RCC 7860 (cell line): ENCODE data around the gene ALOXE3.
A peak's percentile ranks its signal among the peaks of the same experiment; 100 is the strongest.
"Not testable (repeated sequence)": the region's sequence is repeated elsewhere in the genome, so short reads cannot be mapped to it uniquely, and the experiment has no call there.

Experiments used
- DNase-seq: peaks from one replicate; pipeline ENCODE4 v3.0.0-alpha.2; 2015; ENCODE audit warnings: low spot score
- FAIRE-seq: peaks from 2 replicates; lab custom pipeline; 2012; peaks lifted over from hg19 to GRCh38; lab: Jason Lieb, UNC

ALOXE3 gene

DNA sequence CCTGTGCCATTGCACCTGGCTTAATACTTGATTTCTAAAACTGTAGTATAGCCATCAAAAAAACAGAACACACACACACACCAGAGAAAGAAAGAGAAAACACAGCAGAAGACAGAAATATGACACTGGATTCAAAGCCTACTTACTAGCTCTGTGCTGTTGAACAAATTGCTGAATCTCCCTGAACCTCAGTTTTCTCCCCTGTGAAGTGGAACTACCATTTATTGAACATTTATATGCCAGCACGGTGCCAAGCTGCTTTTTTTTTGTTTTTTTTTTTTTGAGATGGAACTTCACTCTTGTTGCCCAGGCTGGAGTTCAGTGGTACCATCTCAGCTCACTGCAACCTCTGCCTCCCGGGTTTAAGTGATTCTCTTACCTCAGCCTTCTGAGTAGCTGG, 17.6 kb downstream of the ALOXE3 start:
- no peak for FAIRE-seq

GRCh38 chr17:8100111-8100510, 18.2 kb downstream of the ALOXE3 start:
- FAIRE-seq: no peak
- DNase-seq: no peak

More for the DNA sequence above, 17.6 kb downstream of the ALOXE3 start:
- DNase-seq: no peak

DNA sequence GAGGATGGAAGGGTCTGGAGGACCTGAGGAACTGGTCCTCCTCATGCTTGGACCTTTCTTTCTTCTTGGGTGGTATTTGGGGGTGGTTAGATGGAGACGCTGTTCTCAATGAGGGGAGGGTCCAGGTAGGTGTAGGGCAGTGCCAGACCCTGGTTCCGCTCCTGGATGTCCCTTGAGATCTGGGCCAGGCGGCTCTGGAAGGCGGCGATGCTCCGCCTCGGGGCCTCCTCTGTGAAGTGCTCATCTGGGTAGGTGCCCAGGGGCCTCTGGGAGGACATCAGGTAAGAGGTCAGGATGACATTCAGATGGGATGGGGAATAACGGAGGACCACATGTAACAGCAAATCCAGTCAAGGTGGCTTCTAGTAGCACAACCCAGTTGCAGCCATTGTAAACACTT, 21.8 kb downstream of the ALOXE3 start:
- FAIRE-seq: no peak
- DNase-seq: no peak

DNA sequence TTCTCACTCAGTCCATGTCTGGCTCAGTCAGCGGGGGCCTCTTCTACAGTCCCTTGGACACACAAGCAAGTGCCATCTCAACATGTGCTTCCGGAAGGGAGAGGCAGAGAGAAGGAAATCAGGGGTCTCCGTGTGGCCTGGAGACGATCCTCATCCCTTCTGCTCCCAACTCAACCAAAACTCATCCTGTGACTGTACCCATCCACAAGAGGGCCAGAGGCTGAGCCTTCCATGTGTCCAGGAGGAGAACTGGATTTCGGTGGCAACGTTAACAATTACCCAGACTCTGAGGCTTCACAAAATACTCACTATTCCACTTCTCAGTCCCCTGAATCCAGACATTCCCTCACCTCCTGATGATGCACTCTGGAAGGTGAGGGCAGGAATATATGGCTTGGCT, 23.0 kb downstream of the ALOXE3 start:
- DNase-seq: no peak
- no peak for FAIRE-seq

DNA sequence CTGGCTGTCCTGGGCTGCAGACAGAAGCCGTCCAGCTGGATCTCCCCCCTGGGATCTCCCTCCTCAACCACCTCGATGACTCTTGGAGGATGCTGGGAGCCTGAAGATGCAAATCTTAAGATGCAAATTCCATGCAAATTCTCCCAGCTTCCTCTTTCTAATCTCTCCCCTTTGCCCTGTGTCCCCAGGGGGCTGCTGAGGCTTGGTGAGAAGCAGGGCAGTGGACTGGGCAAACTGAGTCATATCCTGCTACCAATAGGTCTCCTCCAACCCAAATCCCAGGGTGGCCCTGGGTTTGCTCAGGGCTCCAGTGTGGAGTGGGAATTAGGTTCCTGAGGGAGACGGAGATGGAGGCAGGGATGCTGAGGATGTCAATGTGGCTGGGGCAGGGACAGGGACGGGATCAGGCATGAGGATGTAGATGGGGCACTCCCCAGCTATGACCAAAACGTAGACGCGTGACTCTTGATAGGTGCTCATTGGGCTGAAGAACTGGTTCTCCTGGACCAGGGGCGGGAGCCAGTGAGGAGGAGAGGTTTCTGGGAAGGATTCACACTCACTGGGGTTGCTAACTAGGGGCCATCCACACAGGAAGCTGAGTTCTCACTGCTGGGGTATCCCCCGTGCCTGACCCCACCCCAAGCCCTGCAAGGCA, 27.2 kb downstream of the ALOXE3 start:
- DNase-seq (no peak), FAIRE-seq (no peak)

GRCh38 chr17:8089728-8090127, 28.6 kb downstream of the ALOXE3 start:
- no peak for FAIRE-seq

DNA sequence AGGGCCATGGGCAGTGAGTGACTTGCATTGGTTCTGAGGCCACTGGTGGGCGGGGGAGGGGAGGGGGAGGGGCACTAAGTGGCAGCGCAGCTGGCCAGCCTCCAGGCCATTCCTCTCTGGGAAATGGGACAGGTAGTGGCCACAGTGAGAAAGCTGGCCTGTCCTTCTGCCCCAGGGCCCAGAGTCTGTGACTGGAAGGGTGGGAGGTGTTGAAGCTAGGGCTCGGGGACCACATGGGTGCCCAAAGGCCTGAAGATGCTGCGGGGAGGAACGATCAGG, 30.4 kb downstream of the ALOXE3 start:
- no peak for FAIRE-seq
- DNase-seq: no peak

More at GRCh38 chr17:8089728-8090127, 28.6 kb downstream of the ALOXE3 start:
- no peak for DNase-seq

DNA sequence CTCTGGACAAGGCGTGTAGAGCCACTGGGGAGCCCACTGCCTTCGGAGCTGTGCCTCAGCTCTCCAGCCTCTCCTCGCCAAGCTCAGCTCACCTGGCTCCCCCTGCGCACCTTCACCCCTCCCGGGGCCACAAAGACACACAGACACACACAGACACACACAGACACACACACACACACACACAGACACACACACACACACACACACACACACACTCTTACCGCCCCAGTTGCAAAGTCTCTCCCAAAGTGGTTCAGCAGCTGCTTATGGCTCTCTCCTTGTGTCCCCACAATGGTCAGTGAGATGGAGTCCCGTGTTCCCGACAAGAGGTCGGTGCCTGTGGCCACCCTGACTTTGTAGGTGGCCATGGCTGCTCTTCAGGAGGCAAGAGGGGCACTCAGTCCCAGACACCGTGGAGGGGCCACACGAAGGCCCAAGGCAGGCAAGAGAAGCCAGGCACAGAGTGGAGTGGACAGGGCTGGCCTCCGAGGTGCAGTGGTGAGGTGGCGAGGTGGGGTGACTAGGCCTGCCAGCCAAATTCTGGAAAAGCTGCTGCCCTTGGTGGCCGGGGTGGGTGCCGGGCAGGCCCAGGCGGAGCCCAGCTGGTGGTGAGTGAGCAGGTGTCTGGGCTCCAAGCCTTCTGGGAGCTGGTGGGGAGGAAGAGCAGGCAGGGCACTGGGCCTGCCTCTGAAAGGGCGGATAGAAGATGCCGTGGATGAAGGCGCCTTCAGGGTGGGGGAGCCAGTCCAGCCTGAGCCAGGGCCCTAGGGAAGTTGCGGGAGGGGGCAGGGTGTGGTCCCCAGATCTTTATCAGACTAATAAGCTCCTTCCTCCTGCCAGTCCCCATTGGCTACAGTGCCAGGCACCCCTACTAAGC, 31.0 kb downstream of the ALOXE3 start, which contains the start of gene ALOX12B:
TSS of gene ALOX12B (minus strand) at position 642 of the 877 bp plus-strand sequence. CDS start at position 368, 274 bp downstream.
- DNase-seq (no peak), FAIRE-seq (no peak)

DNA sequence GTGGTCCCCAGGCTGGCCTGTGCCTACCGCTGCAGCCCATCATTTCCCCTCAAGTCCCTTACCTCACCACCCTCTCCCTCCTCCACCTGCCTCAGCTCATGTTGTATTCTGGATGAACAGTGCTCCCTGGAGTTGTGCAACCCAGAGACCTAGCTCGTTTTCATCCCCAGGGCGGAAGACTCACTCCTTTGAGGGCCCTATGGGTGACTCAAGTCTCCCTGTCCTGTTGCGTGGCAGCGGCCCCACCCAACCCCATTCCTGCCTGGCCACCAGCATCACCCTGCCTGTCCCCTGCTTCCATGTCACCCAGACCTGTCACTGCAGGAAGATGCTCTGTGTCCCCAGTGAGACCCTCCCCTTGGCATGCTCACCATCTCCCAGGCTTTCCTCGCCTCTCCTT, 34.1 kb downstream of the ALOXE3 start:
- DNase-seq (no peak), FAIRE-seq (no peak)

- FAIRE-seq: no peak
Measured at GRCh38 chr17:8082292-8082691, 36.0 kb downstream of the ALOXE3 start.

DNA sequence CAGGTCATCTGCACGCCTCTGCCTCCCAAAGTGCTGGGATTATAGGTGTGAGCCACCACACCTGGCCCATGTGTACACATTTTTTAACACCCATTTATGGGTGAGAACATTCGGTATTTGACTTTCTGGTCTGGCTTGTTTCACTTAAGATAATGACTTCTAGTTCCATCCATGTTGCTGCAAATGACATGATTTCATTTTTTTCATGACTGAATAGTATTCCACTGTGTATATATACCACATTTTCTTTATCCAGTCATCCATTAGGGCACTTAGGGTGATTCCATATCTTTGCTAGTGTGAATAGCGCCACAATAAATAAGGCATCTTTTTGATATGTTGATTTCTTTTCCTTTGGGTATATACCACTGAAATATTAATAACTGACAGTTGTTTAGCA, 36.4 kb downstream of the ALOXE3 start:
- no peak for DNase-seq
- no peak for FAIRE-seq

More at GRCh38 chr17:8082292-8082691, 36.0 kb downstream of the ALOXE3 start:
- no peak for DNase-seq

DNA sequence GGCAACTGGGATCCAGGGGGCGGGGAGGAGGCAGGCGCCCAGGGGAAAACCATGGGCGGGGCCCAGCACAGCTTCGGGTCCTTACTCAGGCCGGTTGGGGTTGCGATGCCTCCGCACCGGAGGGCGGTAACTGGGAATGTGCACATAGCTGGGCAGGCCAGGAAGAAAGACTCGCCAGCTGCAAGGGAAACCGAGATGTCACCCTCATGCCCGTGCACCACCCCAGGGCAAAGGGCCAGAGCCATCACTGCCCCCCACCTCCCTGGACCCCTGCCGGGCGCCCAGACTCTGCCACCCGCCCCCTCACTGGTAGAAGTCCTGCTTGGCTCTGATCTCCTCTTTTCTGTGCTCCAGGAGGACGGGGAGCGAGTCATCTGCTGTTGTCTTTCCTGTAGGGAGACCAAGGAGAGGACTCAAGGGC, 37.5 kb downstream of the ALOXE3 start:
- DNase-seq (no peak), FAIRE-seq (no peak)

- no peak for FAIRE-seq
- no peak for DNase-seq
Measured at GRCh38 chr17:8080208-8080798, 38.0 kb downstream of the ALOXE3 start.

DNA sequence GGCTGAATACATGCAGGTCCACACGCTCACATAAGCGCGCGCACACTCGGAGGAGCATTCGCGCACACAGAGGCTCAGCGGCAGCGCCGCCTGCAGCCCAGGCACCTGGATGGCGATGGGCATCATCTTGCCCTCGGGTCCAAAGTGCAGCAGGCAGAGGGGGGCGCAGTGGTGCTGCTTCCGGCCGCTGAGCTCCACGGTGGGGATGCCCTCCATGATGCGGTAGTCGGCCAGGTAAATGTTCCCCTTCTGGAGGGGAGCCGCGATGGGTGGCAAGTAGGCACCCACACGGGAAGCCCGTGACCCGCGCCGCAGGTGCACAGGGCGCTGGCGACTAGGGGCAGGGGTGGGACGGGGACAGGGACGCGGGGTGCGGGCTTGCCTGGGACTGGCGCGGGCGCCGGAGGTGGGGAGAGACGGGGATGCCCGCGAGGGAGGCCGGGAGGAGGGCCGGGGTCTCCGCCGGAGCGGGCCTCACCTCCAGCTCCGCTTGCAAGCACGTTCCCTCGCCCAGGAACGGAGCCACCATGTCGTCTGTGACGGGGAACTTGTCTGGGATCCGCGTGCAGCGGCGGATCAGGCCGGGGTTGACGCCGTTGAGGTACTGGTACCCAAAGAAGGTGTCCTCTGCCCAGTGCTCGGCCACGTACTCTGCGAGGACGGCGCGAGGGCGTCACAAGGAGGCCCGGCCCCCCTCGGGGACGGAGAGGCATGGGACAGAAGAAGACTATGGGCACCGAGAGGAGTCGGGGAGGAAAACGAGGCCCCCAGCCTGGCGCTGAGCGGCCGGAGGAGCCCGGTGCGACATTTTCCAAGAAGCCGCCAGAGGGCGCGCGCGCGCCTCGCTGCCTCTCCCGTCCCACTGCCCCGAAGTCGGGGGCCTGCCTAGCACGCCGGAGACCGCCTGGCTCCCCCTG, 38.8 kb downstream of the ALOXE3 start:
- peak; percentile 29 for DNase-seq
- no peak for FAIRE-seq

GRCh38 chr17:8077939-8078338, 40.4 kb downstream of the ALOXE3 start:
- not testable (repeated sequence) for FAIRE-seq, DNase-seq

DNA sequence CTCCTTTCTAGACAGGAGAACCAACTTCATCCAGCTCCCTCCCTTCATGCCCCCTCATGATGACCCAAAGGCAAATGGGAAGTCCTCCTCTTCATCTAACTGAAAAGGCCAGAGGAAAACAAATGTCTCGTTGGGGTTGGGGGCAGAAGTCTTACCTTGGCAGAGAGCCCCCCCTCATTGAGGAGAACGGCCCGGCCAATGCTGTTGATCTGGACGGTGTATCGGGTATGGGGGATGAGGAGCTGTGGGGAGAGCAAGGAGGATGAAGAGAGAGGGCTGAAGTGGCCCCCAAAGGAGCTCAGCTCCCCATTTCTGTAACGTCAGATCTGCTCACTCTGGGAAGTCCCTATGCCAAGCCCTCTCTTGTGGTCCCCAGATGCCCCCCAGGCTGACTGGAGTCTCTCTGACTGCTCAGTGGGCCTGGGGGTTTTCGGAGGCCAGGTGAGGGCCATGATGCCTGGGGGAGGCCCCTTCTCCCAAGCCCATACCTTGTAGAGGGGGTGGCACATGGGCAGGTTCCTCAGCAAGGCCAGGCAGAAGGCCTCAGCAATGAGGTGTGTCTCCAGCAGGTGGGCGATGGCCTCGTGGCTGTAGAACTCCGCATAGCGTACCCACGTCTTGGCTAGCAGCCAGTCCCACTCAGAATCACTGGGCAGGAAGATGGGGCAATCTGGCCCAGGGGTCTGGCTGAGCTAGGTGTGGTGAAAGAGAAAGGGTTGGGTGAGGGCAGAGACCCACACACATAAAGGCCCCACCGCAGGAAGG, 41.6 kb downstream of the ALOXE3 start:
- no peak for FAIRE-seq
- DNase-seq: no peak

GRCh38 chr17:8075574-8076342, 42.6 kb downstream of the ALOXE3 start:
- FAIRE-seq: no peak
- DNase-seq: no peak

DNA sequence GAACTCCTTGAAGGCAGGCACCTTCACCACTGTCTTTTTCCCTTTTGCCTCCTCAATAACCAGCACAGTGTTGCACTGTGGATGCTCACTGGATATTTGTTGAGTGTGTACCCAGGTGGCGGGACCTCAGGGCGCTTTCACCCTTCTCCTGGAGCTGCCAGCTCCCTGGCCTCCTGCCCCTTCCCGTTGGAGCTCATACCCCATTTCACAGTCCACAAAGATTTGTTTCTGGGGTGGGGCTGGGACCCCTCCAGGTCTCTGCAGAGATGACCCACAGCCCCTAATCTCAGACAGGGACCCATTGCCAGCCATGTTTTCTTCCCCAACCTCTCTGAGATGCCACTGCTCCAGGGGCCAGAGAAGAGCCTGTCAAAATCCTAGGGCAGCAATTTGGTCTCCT, 43.2 kb downstream of the ALOXE3 start:
- FAIRE-seq (no peak), DNase-seq (no peak)

DNA sequence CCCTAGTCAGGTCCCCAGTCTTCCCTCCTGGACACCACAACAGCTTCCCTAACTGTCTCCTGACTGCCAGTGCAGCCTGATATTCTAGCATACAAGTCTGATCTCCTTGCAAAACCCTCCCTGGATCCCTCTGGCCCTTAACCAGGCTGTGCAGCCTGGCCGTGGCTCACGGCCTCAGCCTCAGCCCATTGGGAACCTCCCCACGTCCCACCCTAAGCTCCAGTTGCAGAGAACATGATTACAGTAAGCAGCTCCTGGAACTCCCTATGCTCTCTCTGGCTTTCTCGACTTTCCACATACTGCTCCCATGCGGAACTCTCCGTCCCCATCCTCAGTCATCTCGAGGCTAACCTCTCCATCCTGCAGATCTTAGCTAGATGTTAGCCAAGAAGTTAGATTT, 43.8 kb downstream of the ALOXE3 start:
- FAIRE-seq (no peak), DNase-seq (no peak)
